SIG-M5 treated with dmso at 0.1 percent for 504 hours (cell line): ENCODE data around the gene HSPB9.

Source experiments
- DNase-seq: peaks from one replicate; lab custom pipeline; 2025; ENCODE audit not compliant: unreplicated experiment; lab: John Stamatoyannopoulos, UW

HSPB9 gene, protein sequence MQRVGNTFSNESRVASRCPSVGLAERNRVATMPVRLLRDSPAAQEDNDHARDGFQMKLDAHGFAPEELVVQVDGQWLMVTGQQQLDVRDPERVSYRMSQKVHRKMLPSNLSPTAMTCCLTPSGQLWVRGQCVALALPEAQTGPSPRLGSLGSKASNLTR

DNA sequence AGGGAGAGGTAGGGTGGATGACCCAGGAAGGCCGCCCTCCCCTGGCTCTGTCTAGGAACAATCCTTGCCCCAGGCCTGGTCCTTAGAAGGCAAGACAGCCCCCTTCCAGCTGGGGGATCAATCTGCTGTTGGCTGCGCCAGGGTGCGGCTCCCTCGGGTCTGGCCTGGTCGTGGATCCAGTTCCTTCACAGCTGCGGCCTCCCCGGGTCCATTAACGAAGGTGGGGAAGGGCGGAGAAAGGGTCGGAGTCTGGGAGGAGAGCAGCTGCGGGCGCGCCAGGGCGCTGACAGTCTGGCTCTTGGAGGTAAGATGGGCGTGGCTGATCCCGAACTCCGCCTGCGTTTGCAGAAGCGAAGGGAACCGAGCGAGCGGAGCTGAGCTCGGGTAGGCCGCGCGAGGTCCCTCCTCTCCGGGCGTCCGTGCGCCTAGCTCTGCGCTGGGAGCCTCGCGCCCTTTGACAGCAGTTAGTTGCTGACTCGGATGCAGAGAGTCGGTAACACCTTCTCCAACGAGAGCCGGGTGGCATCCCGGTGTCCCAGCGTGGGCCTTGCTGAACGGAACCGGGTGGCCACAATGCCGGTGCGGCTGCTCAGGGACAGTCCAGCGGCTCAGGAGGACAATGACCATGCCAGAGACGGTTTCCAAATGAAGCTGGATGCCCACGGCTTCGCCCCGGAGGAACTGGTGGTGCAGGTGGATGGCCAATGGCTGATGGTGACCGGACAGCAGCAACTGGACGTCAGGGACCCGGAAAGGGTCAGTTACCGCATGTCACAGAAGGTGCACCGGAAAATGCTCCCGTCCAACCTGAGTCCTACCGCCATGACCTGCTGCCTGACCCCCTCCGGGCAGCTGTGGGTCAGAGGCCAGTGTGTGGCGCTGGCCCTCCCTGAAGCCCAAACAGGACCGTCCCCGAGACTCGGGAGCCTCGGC lies at the start of gene HSPB9:
TSS of gene HSPB9 (plus strand) at position 434 of the 933 bp plus-strand sequence. CDS start at position 481, 47 bp downstream.
- no peak for DNase-seq

DNA sequence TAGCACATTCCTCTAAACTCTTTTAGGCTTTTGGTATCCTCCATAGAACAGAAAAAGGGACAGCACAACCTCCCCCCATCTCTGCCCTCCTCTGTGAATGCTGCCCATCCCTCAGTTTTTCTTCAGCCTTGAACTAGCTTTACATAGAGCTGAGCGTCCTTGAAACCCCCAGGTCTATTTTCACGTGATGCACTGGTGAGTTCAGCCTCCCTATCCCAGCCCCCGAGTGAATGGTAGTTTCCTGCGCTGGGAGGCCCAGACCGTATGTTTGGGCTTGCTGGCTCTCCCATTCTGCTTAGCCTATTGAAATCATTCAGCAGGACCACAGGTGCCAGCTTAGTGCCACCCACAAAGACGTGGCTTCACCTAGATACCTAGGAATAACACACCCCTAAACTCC lies 46.8 kb upstream of the HSPB9 start:
- no peak for DNase-seq

DNA sequence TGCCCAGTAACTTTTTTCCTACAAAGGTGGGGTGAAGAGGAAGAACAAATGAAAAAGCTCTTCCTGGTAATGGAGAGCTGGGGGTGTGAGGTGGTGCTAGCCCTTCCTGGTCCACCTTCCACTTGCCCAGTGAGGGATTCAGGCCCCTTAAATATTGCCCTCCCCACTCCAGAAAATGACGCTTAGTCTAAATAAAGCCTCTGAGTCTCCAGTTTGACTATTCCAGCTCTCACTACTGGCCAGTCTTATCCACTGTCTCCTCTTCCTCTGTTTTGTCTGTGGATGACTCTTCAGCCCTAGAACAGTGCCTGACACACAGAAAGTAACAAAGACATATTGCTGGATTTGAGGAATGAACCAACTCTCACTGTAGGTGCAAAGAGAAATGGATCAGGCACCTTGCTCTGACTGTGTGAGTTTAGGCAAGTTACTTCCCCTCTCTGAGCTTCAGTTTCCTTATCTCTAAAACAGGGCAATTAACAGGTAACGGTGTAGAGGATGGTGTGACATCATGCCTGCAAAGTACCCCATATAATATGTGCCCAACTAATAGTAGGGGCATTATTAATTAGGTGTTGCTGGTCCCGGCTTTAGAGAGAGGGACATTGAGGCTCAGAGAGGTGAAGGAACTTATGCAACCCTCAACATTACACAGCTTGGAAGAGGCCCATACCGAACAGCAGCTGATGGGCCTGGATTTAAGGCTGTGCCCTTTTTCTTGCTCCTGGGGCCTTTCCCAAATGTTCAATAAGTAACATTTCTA lies 45.6 kb upstream of the HSPB9 start:
- no peak for DNase-seq

DNA sequence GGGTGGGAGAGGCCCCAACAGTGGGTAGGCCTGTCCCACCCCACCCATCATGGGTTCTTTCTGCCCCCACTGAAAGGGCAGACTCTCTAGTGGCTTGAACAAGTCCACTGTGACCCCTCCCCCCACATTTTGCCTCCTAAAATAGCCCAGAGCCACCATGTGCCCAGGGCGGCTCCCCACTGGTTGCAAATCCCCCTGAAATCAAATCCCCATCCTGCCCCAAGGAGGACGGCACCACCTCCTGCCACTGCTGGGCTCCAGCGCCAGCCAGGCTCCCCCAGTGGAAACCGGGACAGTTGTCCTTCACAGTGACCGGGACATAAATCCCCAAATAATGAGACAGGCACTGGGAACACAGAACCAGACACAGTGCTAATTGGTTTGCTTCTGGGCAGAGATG lies 44.8 kb upstream of the HSPB9 start:
- no peak for DNase-seq

DNA sequence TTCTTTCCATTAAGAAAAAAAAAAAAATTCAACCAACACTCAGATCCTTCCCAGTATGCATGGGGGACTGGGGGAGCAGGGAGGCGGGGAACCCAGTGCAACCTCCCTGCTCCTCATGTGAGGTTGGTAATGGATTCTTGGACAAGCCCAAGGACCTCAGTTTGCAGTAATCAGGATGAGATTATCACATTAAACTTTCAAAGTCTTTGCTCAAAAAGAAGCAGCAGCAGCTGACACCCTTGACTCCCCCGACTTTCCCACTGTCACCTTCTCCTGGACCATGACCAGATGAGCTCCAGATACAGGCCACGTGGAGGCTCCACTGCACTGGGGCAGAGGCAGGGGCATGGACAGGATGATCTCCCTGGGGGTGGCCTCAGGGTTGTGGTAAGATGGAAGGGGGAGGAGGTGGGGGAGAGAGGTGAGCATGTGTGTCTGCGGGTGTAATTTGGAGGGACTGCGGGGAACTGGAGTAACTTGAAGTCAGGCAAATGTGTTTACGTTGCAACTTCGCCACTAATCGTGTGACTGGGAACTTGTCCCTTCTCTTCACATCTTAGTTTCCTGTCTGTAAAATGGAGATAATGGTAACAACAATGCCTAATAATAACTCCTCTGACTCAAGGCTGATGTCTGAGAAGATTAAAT lies 44.1 kb upstream of the HSPB9 start:
- no peak for DNase-seq

GRCh38 chr17:42079541-42079940 lies 43.1 kb upstream of the HSPB9 start:
- no peak for DNase-seq

- DNase-seq, result no peak
Measured at GRCh38 chr17:42081516-42082129, 41.0 kb upstream of the HSPB9 start.

DNA sequence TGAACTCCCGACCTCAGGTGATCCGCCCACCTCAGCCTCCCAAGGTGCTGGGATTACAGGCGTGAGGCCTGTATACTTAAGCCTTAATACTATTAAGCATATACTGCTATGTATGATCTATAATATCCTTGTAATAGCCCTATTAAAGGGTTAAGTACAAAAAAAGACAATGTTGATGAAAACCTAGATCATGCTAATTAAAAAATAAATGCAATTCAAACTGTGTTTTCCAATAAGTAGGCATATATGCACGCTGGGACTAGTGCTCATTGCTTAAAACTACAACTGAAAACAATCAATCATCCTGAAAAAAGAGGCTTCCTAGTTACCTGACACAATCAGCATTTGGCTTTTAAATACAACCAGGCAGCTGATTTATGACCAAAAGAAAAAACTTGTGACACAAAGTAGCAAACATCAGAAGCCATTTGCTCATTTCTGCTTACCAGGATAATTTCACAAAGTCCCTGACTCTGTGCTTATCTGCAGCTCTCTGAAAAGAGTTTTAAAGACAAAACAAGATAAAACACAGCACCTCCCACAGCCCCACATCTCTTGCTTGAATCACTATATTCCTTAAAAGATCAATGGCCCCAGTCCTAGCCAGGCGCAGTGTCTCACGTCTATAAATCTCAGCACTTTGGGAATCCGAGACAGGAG lies 35.4 kb upstream of the HSPB9 start:
- DNase-seq, result no peak

DNA sequence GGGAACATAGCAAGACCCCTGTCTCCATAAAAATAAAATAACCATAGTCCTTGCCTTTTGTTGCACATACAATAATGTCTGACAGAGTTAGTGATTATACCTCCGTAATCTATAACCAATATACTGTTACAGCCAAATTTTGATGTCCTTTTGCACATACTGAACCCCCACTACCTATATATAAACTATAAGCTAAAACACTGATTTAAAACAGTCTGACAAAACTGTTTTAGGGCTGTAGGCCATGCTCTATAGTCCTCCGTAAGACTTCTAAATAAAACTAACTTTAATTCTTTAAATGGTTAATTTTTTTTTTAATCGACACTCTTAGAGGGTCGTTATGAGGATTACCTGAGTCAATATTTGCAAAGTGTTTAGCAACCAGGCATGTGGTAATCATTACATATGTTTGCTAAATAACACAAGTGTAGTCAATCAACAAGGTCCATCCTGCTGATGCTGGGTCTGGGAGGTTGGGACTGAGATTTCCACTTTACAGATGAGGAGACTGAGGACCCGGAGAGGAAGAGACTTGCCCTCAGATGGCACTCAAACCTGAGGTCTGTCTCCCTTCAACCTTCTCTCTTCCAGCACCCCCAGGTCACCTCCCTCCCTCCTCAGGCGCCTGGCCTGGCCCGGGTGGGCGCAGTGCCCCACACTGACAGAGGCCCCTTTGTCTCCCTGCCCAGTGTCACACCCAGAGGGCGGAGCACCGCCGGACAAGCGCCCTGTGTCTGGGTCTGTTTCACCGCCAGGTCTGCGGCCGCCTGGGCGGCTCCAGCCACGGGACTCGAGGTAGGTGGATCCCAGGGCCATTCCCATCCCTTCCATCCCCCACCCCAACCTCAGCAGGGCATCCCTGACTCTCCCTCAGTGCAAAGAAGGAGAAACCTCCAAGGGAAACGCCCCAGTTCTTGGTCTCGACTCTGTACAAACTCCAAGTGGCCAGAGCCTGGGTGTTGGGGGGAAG lies 34.6 kb upstream of the HSPB9 start:
- no peak for DNase-seq

GRCh38 chr17:42088736-42089135 lies 33.9 kb upstream of the HSPB9 start:
- no peak for DNase-seq

DNA sequence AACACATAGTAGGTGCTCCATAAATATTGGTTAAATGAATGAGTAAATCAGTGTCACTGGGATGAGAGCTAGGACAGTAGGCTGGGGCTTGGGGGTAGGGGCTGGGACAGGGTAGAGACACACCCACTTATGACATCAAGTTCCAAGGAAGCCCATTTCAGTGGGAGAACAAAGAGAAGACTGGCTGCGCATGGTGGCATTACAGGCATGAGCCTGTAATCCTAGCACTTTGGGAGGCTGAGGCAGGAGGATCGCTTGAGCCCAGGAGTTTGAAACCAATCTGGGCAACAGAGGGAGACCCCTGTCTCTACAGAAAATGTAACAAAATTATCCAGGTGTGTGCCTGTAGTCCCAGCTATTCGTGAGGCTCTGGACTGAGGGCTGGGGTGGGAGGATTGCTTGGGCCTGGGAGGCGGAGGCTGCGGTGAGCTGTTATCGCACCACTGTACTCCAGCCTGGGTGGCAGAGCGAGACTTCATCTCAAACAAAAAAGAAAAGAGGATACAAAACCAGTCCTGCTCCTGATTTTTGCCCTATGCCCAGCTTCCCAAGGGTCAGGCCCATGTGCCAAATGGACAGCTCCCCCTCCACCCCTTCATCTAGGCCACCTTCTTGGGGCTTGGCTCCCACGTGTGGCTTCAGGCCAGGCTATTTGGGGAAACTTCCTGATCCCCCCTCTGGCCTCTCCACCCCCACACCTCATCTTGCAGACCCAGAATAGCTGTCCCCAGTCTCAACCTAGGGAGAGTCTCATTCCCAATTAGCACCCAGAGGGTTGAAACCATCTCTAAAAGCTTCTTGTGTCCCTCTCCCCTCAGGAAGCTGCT lies 31.4 kb upstream of the HSPB9 start:
- no peak for DNase-seq

DNA sequence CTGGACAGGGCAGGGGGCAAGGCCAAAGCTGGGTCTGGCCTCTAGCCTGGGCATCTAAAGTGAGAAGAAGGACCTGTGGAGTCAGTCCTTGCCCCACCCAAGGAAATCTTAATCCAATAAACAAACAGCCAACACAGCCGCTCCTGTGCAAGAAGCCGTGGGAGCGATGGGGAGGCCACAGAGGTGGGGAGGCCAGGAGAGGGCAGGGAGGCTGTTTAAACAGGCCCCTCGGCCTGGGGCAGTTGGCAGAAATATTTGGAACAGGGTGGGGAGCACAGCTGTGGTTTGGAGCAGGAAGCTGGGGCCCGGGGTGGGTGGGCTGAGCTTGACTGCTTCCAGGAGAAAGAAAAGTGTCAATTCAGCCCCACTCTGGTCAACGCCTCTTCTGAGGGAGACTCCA lies 29.7 kb upstream of the HSPB9 start:
- DNase-seq, result no peak

GRCh38 chr17:42094375-42095069 lies 28.1 kb upstream of the HSPB9 start:
- DNase-seq, result no peak

GRCh38 chr17:42096360-42097111 lies 26.1 kb upstream of the HSPB9 start:
- no peak for DNase-seq

GRCh38 chr17:42097691-42098631 lies 24.6 kb upstream of the HSPB9 start, which contains the start of gene ZNF385C:
ZNF385C (minus strand) TSS chr17:42098473; CDS start chr17:42063056, 35,417 bp downstream.
- DNase-seq, result no peak
